Smooth muscle cell (in vitro differentiated cells): ENCODE results near the gene SF3B3. TPM values are rescaled to one million over a fixed set of nuclear protein-coding genes. Genes with fewer than 3 reads are reported as not detected.

Experiments used
- DNase-seq: peaks from one replicate; lab custom pipeline; 2025; ENCODE audit not compliant: unreplicated experiment; lab: John Stamatoyannopoulos, UW
- H2AFZ ChIP-seq: fragments of 200-600 bp; sonication (generic); 2 replicates; pipeline ENCODE4 v1.6.0; 2016; ENCODE audit warnings: antibody characterized with exemption, low read depth, mild to moderate bottlenecking
- H3F3A ChIP-seq: fragments of 200-600 bp; sonication (generic); 2 replicates; pipeline ENCODE4 v1.6.0; 2017; ENCODE audit warnings: antibody characterized with exemption, low read depth
- H3K27ac ChIP-seq: fragments of 200-600 bp; sonication (generic); 2 replicates; pipeline ENCODE4 v1.5.1; 2016; ENCODE audit warnings: low read depth, mild to moderate bottlenecking
- H3K27me3 ChIP-seq: fragments of 200-600 bp; sonication (generic); 2 replicates; pipeline ENCODE4 v1.6.1; 2016; ENCODE audit warnings: low read depth, mild to moderate bottlenecking
- H3K36me3 ChIP-seq: fragments of 200-600 bp; sonication (generic); 2 replicates; pipeline ENCODE4 v1.5.1; 2016; ENCODE audit warnings: low read depth
- H3K4me1 ChIP-seq: fragments of 200-600 bp; sonication (generic); 2 replicates; pipeline ENCODE4 v1.5.1; 2016; ENCODE audit warnings: low read depth
- H3K4me2 ChIP-seq: fragments of 200-600 bp; sonication (generic); 2 replicates; pipeline ENCODE4 v1.6.0; 2016; ENCODE audit warnings: mild to moderate bottlenecking
- H3K4me3 ChIP-seq: fragments of 200-600 bp; sonication (generic); 2 replicates; pipeline ENCODE4 v1.5.1; 2016; ENCODE audit warnings: mild to moderate bottlenecking
- H3K79me2 ChIP-seq: fragments of 200-600 bp; sonication (generic); 2 replicates; pipeline ENCODE4 v1.6.0; 2016; ENCODE audit warnings: low read depth, mild to moderate bottlenecking
- H3K9ac ChIP-seq: fragments of 200-600 bp; sonication (generic); 2 replicates; pipeline ENCODE4 v1.6.0; 2016; ENCODE audit warnings: low read depth
- H3K9me3 ChIP-seq: fragments of 200-600 bp; sonication (generic); replicated peaks from 2 replicates; pipeline ENCODE4 v1.5.1; 2016; ENCODE audit warnings: low read depth
- H4K20me1 ChIP-seq: fragments of 200-600 bp; sonication (generic); 2 replicates; pipeline ENCODE4 v1.6.0; 2016; ENCODE audit warnings: low read depth
- CTCF ChIP-seq: fragments of 200-600 bp; sonication (generic); IDR thresholded peaks from 2 replicates; pipeline ENCODE4 v1.5.1; 2017; ENCODE audit warnings: borderline replicate concordance, mild to moderate bottlenecking, antibody characterized with exemption; ENCODE audit not compliant: insufficient read depth, poor library complexity, severe bottlenecking
- WGBS: methylation state at CpG from one replicate; pipeline ENCODE4 v1.1.7; 2016; ENCODE audit warnings: low lambda C conversion rate; 5-methylcytosine and 5-hydroxymethylcytosine counted together
- polyA plus RNA-seq: library from polyadenylated mRNA; unstranded; fragments of >200 nt; fragmentation: Nextera tagmentation; extraction: Ambion mirVana; gene quantifications from 2 replicates; pipeline ENCODE4 v1.2.1, GENCODE V29; 2016
- total RNA-seq: library from RNA; depleted of rRNA; stranded (reverse); fragments of >200 nt; gene quantifications from 2 replicates; pipeline ENCODE4 v1.2.3, GENCODE V29; 2014

SF3B3 gene
- total and polyA plus RNA-seq, 2 experiments from 2014 or later, result 126 to 129 TPM

- H3K36me3 ChIP-seq, result peaks cover 25% of the 10 kb centered on the region
- peak overlapping the region; percentile 40 for H3K27ac ChIP-seq
- no peaks in the 10 kb centered on the region for H3K27me3 ChIP-seq
- peaks cover 64% of the 10 kb centered on the region for H4K20me1 ChIP-seq
- H3K79me2 ChIP-seq, result no peaks in the 10 kb centered on the region
- TF ChIP-seq CTCF, result no peak
- no peaks in the 10 kb centered on the region for H3K9me3 ChIP-seq
- no peak overlapping the region for H3K4me3 ChIP-seq
- peak overlapping the region; percentile 50 for H3K4me2 ChIP-seq
- no peak overlapping the region for H3K9ac ChIP-seq
- peaks cover 35% of the 10 kb centered on the region for H3F3A ChIP-seq
- peaks cover 5% of the 10 kb centered on the region for H3K4me1 ChIP-seq
- no peak for DNase-seq
- WGBS, result 48% methylated on average over 5 of the region's 5 CpGs
- no peak overlapping the region for H2AFZ ChIP-seq
Observed at GRCh38 chr16:70573451-70574121, 50.0 kb downstream of the SF3B3 start.

GRCh38 chr16:70574595-70575271 lies 51.1 kb downstream of the SF3B3 start:
- Histone ChIP-seq H3K9me3 (no peaks in the 10 kb centered on the region), H3K79me2 (no peaks in the 10 kb centered on the region), H3K4me2 (no peak overlapping the region), H3K4me3 (no peak overlapping the region), H3F3A (peaks cover 29% of the 10 kb centered on the region), H3K27me3 (no peaks in the 10 kb centered on the region), H3K9ac (no peak overlapping the region), H4K20me1 (peaks cover 54% of the 10 kb centered on the region), H3K36me3 (peaks cover 18% of the 10 kb centered on the region), H3K4me1 (peaks cover 5% of the 10 kb centered on the region), H3K27ac (peak overlapping the region; percentile 40), H2AFZ (no peak overlapping the region)
- no peak for DNase-seq
- no peak for TF ChIP-seq CTCF
- WGBS, result 98% methylated on average over 7 of the region's 8 CpGs

DNA sequence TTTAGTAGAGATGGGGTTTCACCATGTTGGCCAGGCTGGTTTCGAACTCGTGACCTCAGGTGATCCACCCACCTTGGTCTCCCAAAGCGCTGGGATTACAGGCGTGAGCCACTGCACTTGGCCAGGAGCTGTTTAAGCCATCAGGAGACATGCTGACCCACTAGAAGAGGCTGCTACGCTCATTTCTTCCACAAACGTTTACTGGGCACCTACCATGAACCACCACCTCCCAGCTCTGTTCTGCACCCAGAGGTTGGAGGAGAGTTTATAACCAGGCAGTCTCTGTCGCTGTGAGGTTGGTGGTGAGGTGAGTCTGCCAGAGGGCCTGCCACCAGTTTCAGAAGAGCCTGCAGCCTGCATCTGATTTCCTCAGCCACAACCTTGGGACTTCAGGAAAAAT lies 51.8 kb downstream of the SF3B3 start:
- Histone ChIP-seq H3K79me2 (no peaks in the 10 kb centered on the region), H3K4me1 (peaks cover 5% of the 10 kb centered on the region), H3K4me3 (no peak overlapping the region), H3F3A (peaks cover 27% of the 10 kb centered on the region), H3K36me3 (peaks cover 15% of the 10 kb centered on the region), H3K9me3 (no peaks in the 10 kb centered on the region), H3K27me3 (no peaks in the 10 kb centered on the region), H3K4me2 (peak overlapping the region; percentile 39), H3K27ac (peak overlapping the region; percentile 23), H3K9ac (no peak overlapping the region), H4K20me1 (peaks cover 50% of the 10 kb centered on the region), H2AFZ (no peak overlapping the region)
- DNase-seq, result no peak
- TF ChIP-seq CTCF, result no peak
- WGBS, result 98% methylated on average over 7 of the region's 7 CpGs
